GM21529 (cell line): ENCODE data around the gene SULT1E1.

ENCODE experiments used
- ATAC-seq: cut with Tn5 transposase; IDR thresholded peaks from one replicate; pipeline ENCODE4 v1.9.1; 2021; ENCODE audit not compliant: unreplicated experiment

Gene SULT1E1

DNA sequence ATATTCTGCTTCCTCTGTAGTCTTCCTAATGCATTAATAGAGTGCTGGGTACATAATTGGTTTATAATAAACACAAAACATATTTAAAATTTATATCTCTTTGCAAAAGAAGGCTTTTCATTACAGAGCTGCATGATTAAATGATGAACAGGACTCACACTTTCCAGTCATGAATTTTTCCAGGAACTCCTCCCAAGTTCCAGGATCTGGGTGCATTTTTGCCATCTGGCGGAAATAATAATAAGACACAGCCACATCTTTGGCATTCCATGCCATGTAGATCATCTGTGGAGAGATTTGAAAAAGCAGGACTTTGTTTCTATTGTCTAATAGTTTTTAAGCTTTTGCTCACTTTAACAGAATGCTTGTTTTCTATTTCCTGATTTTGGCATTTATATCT lies 59.3 kb downstream of the SULT1E1 start:
- no peak for ATAC-seq

GRCh38 chr4:69799337-69799736 lies 60.6 kb downstream of the SULT1E1 start:
- ATAC-seq: no peak

DNA sequence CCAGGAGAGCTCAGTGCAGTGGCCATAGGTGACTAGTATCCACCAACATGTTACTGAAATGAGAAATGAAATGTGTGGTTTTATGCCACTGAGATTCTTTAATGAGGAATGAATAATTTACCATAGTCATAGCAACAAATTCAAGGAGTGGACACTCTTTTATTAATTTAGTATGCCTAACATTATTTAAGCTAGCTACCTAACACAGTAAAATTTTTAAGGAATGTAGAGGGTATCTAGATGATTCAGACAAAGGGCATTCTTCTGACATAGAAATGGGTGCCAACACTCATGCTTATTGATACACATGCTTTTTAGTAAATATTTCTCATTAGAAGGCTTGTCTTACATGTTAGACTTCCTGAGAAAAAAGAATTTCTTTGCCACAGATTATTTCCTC lies 66.2 kb downstream of the SULT1E1 start:
- no peak for ATAC-seq
